ENCODE data around the gene RIMBP2.

RIMBP2 gene

DNA sequence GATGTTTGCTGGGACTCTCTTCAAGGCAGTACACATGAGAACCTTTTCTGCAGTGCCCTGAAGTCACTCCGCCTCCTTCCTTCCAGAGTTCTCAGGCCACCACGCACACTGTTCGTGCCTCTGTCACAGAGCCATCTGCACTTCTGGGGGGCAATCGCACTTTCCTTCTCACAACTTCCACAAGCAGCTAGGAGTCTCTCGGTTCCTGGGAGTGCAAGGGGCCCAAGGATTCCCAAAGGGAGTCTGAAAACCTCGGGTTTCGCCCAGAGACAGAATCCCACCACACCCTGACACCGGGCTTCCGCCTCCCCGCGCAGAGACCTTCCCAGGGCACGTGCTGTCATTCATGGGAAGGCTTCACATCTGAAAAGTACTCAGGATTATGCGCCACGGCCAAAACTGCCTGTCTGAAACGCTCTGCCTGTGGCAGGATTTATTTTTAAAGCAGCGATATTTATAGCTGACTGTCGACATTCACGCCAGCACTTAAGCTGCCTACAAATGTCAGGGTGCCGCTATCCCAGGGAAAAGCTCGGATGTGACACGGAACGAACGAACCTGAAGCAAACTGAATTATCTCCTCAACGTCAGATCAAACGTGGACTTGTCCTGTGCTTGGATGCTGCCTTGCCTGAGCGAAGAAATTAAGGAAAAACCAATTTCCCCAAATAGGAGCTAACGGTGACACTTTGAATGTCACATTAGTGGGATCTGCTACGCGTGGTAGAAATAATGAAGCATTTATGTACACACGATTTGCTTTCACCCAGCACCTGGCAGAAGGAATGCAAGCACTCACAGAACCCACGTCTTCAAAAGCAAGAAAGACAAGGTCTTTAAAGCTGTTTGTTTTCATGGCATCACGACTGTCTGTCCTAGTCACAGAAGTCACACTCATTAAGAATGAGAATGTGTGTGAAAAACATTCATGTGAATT, 224.4 kb downstream of the RIMBP2 start:
- in situ Hi-C loops (cut with MboI; ENCODE audit: low sequenced_read_pairs) = no loop called here

DNA sequence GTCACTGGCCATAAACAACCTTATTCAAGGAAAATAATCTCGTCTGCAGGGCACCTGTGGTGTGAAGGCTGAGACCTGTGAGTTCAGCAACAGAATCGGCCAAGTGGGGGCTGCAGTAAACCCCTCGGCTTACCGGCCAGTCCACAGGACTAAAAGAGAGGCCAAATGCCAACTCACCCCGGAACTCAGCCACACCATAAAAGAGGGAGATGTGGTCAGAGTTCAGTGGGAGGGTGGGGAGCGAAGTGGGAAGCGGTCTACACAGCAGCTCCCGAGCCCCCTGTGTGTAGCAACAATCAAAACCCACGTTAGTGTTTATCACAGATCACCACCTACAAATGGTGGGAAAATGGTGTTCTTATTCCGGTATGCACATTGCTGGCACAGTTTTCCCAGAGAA, 225.4 kb downstream of the RIMBP2 start:
- in situ Hi-C loops (cut with MboI; ENCODE audit: low sequenced_read_pairs) = no loop called here

DNA sequence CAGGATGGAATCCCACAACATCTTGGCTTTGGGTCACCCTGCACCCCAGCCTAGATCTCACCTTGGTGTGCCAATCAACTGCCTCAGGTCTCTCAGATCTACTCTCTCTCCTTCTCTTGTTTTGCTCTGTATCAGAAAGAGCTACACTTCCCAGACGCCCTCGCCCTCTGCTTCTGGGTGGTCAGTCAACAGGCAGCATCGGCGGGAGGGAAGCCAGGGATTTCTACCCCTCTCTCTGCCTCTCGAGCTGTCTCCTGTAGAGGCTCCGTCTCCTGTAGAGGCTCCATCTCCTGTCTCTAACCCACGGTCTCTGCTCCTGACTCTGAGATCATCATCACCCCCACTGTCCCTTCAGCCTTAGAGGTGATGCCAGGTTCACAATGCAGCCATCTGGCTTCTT, 226.8 kb downstream of the RIMBP2 start:
- in situ Hi-C loops (cut with MboI; ENCODE audit: low sequenced_read_pairs) = no loop called here

DNA sequence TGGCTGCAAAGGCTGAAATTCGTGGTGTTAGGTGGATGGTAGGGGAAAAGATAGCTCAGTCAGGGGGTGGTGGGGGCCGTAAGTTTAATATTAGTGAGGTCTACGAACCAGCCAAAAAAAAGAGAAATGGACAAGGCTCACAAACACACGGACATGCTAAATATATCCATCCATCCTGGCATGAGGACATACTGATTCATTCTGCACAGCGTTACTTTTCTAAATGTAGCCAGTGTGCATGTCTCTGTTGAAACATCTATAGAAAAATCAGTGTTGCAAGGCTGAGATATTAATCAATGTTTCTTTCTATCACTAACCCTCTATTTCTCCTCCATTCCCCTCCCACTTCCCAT, 227.8 kb downstream of the RIMBP2 start:
- in situ Hi-C loops (cut with MboI; ENCODE audit: low sequenced_read_pairs) = no loop called here

- in situ Hi-C loops (cut with MboI; ENCODE audit: low sequenced_read_pairs) = no loop called here
These were observed 228.3 kb downstream of the RIMBP2 start for GRCh38 chr12:130487636-130488357.

DNA sequence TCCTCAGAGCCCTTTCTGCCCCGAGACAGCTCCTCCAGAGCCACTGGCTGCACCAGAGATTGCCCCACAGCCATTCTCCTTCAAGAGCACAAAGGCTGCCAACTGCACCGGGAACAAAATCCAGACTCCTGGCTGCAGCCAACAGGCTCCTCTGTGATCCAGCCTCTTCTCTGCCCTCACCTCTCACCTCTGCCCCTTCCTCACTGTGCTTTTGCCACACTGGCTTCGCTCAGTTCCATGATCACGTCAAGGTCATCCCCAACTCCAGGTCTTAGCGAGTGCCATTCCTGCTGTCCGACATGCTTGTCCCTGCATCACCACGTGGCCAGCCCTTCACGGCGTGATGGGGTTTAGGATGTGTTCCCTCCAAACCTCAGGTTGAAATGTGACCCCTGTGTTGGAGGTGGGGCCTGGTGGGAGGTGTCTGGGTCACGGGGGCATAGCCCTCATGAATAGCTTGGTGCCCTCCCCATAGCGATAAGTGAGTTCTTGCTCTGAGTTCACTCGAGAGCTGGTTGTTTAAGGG, 229.1 kb downstream of the RIMBP2 start:
- in situ Hi-C loops (cut with MboI; ENCODE audit: low sequenced_read_pairs) = no loop called here

DNA sequence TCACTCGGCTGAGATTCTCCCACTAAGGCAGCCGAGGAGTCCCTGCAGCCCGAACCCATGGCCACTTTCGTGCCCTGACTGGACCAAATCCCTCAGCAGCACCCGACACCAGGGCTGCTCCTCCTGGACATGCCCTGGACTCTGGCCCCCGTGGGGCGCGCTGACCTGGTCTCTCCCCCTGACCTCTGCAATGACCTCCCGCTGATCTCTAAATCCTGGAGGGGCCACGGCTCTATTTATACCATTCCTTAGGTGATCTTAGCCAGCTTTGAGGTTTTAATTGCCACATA, 230.0 kb downstream of the RIMBP2 start:
- in situ Hi-C loops (cut with MboI; ENCODE audit: low sequenced_read_pairs) = no loop called here

GRCh38 chr12:130485291-130486145, 230.6 kb downstream of the RIMBP2 start:
- in situ Hi-C loops (cut with MboI; ENCODE audit: low sequenced_read_pairs) = no loop called here

GRCh38 chr12:130484221-130484620, 231.9 kb downstream of the RIMBP2 start:
- in situ Hi-C loops (cut with MboI; ENCODE audit: low sequenced_read_pairs) = no loop called here

DNA sequence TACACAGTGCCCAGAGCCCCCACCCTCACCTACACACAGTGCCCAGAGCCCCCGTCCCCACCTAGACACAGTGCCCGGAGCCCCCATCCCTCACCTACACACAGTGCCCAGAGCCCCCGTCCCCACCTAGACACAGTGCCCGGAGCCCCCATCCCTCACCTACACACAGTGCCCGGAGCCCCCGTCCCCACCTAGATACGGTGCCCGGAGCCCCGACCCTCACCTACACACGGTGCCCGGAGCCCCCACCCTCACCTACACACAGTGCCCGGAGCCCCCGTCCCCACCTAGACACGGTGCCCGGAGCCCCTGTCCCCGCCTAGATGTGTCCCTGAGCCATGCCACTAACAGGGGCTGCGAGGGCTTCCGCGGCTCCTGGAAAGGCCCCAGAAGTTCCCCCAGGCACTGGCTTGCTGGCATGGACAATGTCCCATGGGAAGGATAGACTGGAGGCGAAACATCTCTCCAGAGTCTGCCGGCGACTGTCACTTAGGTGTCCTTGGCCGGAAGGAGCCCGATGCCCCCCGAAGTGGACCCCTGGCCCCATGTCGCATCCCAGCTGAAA, 232.4 kb downstream of the RIMBP2 start:
- in situ Hi-C loops (cut with MboI; ENCODE audit: low sequenced_read_pairs) = no loop called here

GRCh38 chr12:130482448-130482847, 233.7 kb downstream of the RIMBP2 start:
- in situ Hi-C loops (cut with MboI; ENCODE audit: low sequenced_read_pairs) = no loop called here

GRCh38 chr12:130481392-130481879, 234.7 kb downstream of the RIMBP2 start:
- in situ Hi-C loops (cut with MboI; ENCODE audit: low sequenced_read_pairs) = no loop called here

DNA sequence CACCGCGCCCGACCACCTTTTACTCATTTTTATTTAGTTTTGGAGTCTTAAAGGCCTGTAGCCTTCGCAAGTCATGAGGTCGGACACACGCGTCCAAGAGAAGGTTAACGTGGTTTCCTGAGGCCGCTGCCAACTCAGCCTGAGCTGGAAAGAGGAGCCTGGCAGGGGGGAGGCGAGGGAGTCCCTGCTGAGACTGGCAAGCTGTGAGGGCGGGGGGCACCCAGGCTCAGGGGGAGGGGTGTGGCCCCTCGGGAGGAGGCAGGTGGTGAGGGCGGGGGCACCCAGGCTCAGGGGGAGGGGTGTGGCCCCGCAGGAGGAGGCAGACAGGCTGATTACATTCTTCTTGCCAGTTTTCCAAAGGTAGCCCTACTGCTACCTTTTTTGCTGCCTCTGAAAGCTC, 235.2 kb downstream of the RIMBP2 start:
- in situ Hi-C loops (cut with MboI; ENCODE audit: low sequenced_read_pairs) = no loop called here

- in situ Hi-C loops (cut with MboI; ENCODE audit: low sequenced_read_pairs) = no loop called here
These were observed 235.9 kb downstream of the RIMBP2 start for GRCh38 chr12:130480231-130480630.

DNA sequence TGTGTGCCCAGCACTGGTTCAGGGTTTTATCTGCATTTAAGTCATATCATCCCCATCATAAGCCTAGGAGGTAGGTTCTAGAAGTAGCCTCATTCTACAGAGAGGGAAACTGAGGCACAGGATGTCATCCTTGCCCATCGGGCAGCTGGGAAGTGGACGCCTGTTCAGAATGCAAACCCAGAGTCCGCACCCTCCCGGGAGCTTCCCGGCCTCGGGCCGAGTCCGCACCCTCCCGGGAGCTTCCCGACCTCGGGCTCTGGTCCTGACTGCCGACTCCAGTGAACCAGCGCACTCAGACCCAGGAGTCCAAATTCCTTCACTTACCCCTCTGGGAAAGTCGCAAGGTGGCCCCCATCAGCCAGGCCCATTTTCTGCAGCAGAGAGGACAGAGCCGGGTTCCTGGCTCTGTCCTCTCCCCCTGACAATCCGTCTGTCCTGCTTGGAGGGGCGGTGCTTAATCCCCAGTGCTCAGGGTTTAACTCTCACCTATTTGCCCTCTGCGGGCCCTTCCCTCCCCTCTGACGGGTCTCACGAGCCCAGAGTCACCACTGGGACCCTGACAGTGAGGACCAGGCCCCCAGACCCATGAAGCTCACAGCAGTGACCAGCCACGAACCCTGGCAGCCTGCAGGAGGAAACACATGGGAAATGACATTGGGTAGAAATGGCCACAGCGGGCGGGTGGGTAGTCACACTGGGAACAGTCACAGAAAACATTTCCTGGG, 236.5 kb downstream of the RIMBP2 start:
- in situ Hi-C loops (cut with MboI; ENCODE audit: low sequenced_read_pairs) = no loop called here

- in situ Hi-C loops (cut with MboI; ENCODE audit: low sequenced_read_pairs) = no loop called here
These were observed 237.3 kb downstream of the RIMBP2 start for GRCh38 chr12:130478786-130479185.

GRCh38 chr12:130477701-130478100, 238.4 kb downstream of the RIMBP2 start:
- in situ Hi-C loops (cut with MboI; ENCODE audit: low sequenced_read_pairs) = no loop called here

- in situ Hi-C loops (cut with MboI; ENCODE audit: low sequenced_read_pairs) = no loop called here
These were observed 238.8 kb downstream of the RIMBP2 start for GRCh38 chr12:130477266-130477665.

DNA sequence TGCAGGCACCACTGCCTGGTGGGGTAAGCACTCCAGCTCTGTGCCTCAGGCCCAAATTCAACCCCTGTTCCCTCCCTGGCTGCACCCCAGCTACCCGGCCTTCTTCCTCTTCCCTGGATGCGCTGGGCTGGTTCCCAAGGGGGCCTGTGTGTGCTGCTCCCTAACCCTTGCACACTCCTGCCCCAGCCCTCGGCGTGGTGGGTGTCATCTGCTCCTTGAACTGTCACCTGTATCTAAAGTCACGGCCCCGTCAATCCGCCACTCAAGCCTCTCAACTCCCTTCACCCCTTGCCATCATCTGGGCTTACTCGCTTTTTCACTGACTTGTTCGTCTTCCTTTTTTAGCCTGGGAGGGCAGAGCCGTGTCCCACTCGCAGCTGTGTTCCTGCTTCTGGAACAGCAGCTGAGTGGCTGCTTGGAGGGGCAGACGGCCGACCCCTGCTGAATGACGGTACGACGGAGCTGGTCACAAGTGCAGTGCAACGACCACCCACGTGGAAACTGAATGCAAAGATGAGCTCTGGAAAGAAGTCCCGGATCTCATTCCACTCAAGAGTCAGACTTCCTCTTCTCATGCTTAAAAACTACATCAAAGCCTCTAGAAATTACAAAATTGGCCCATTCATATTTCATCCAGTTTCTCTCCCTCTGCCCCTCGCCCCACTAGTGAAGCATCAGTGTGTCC, 239.5 kb downstream of the RIMBP2 start:
- in situ Hi-C loops (cut with MboI; ENCODE audit: low sequenced_read_pairs) = no loop called here
